HCT116 (cell line): ENCODE measurements around the gene NF1. TPM values are rescaled to one million over a fixed set of nuclear protein-coding genes. Genes with fewer than 3 reads are reported as not detected.

Experiments
- ATAC-seq: fragments of 200-7000 bp; cut with Tn5 transposase; 2 replicates; pipeline ENCODE4 v1.9.1; 2020; ENCODE audit warnings: mild to moderate bottlenecking, moderate library complexity
- BruUV-seq: library from RNA; stranded (reverse); fragments of 400-500 nt; replicated peaks from 2 replicates; lab custom pipeline; 2021; lab: Mats Ljungman, UMichigan
- CTCF ChIA-PET: fragments of 300-600 bp; sonication (Branson Sonifier 250); formaldehyde crosslinking; loops from one replicate; lab custom pipeline; 2021; ENCODE audit warnings: antibody characterized with exemption; lab: Charles Lee
- POLR2A ChIA-PET: fragments of 300-600, 350-600 bp; sonication (Branson Sonifier 250); formaldehyde crosslinking; loops from one replicate; lab custom pipeline; 2021; ENCODE audit warnings: antibody characterized with exemption; lab: Charles Lee
- RAD21 ChIA-PET, 2 experiments: fragments of 300-600 bp; sonication (Branson Sonifier 250); formaldehyde crosslinking; loops; one replicate each; lab custom pipeline; 2023; ENCODE audit warnings: low total read pairs in 2 of 2; ENCODE audit not compliant: uncharacterized antibody in 2 of 2, unreplicated experiment in 2 of 2, low non-redundant PET in 1 of 2; lab: Charles Lee
- DNase-seq: peaks from one replicate; pipeline ENCODE4 v3.0.0-alpha.2; 2010; ENCODE audit warnings: low read depth, low spot score
- H2AFZ ChIP-seq: fragments of 200-600 bp; shearing (Covaris generic), sonication (generic); 2 replicates; pipeline ENCODE4 v1.6.1; 2017; ENCODE audit warnings: low read depth, mixed run types, mixed read lengths, antibody characterized with exemption, low read length; ENCODE audit not compliant: poor library complexity, severe bottlenecking
- H3K27ac ChIP-seq: 2 replicates; pipeline ENCODE4 v1.5.1; 2012; ENCODE audit warnings: low read depth, low read length
- H3K27me3 ChIP-seq: fragments of 200-600 bp; sonication (generic); 2 replicates; pipeline ENCODE4 v1.6.1; 2016; ENCODE audit warnings: mixed run types, low read length, mixed read lengths; ENCODE audit not compliant: insufficient read depth
- H3K36me3 ChIP-seq, 2 experiments: fragments of 200-500 bp in 1 of 2; fragments of 200-600 bp in 1 of 2; sonication (Bioruptor generic) in 1 of 2; sonication (generic) in 1 of 2; 2 replicates each; pipeline versions ENCODE4 v1.5.1 to v1.6.1; 2014 to 2016; ENCODE audit warnings: low read length in 2 of 2, inconsistent platforms in 1 of 2, mixed read lengths in 1 of 2, mixed run types in 1 of 2; ENCODE audit not compliant: insufficient read depth in 2 of 2, control insufficient read depth in 1 of 2
- H3K4me1 ChIP-seq, 2 experiments: fragments of 200-600 bp in 1 of 2; sonication (generic) in 1 of 2; 2 replicates each; pipeline versions ENCODE4 v1.5.1 to v1.6.1; 2012 to 2017; ENCODE audit warnings: low read length in 2 of 2, inconsistent platforms in 1 of 2, mild to moderate bottlenecking in 1 of 2, mixed read lengths in 1 of 2, mixed run types in 1 of 2, moderate library complexity in 1 of 2; ENCODE audit not compliant: insufficient read depth in 2 of 2, control insufficient read depth in 1 of 2
- H3K4me2 ChIP-seq: fragments of 200-600 bp; sonication (generic); 2 replicates; pipeline ENCODE4 v1.6.1; 2017; ENCODE audit warnings: mixed run types, low read length, mixed read lengths
- H3K4me3 ChIP-seq, 2 experiments: fragments of 200-600 bp in 1 of 2; sonication (generic) in 1 of 2; replicated peaks in 1 of 2; 2 replicates each; pipeline ENCODE4 v1.5.1; 2011 to 2016; ENCODE audit warnings: low read length in 2 of 2, control low read depth in 1 of 2, low read depth in 1 of 2, mild to moderate bottlenecking in 1 of 2, mixed read lengths in 1 of 2, mixed run types in 1 of 2
- H3K79me2 ChIP-seq: fragments of 200-600 bp; sonication (generic); 2 replicates; pipeline ENCODE4 v1.6.1; 2017; ENCODE audit warnings: mild to moderate bottlenecking, mixed run types, low read length, moderate library complexity, mixed read lengths; ENCODE audit not compliant: insufficient read depth
- H3K9ac ChIP-seq: fragments of 200-600 bp; sonication (generic); 2 replicates; pipeline ENCODE4 v1.6.1; 2016; ENCODE audit warnings: low read length, mixed read lengths
- H3K9me2 ChIP-seq: fragments of 200-600 bp; sonication (generic), shearing (Covaris generic); 2 replicates; pipeline ENCODE4 v1.6.1; 2017; ENCODE audit warnings: mixed run types, mild to moderate bottlenecking, moderate library complexity; ENCODE audit not compliant: insufficient read depth
- H3K9me3 ChIP-seq, 2 experiments: fragments of 200-500 bp in 1 of 2; fragments of 200-600 bp in 1 of 2; sonication (Bioruptor generic) in 1 of 2; sonication (generic) in 1 of 2; 2 replicates each; pipeline ENCODE4 v1.6.1; 2014 to 2017; ENCODE audit warnings: low read length in 2 of 2, mixed read lengths in 2 of 2, inconsistent platforms in 1 of 2, low read depth in 1 of 2, mild to moderate bottlenecking in 1 of 2, mixed run types in 1 of 2, moderate library complexity in 1 of 2; ENCODE audit not compliant: control insufficient read depth in 1 of 2, insufficient read depth in 1 of 2
- H4K20me1 ChIP-seq: fragments of 200-600 bp; sonication (generic), shearing (Covaris generic); 2 replicates; pipeline ENCODE4 v1.6.1; 2017; ENCODE audit warnings: mixed run types, mild to moderate bottlenecking, moderate library complexity; ENCODE audit not compliant: insufficient read depth
- CEBPB ChIP-seq: IDR thresholded peaks from 2 replicates; pipeline ENCODE4 v1.6.1; 2012; ENCODE audit warnings: low read depth
- EGR1 ChIP-seq: IDR thresholded peaks from 2 replicates; pipeline ENCODE4 v1.6.1; 2012; ENCODE audit warnings: low read depth
- ELF1 ChIP-seq: IDR thresholded peaks from 2 replicates; pipeline ENCODE4 v1.6.1; 2012; ENCODE audit warnings: low read depth, borderline replicate concordance
- EZH2 ChIP-seq: fragments of 200-600 bp; sonication (generic); IDR thresholded peaks from 2 replicates; pipeline ENCODE4 v1.6.1; 2017; ENCODE audit warnings: antibody characterized with exemption, mixed run types
- JUND ChIP-seq: IDR thresholded peaks from 2 replicates; pipeline ENCODE4 v1.6.1; 2012
- POLR2A ChIP-seq: IDR thresholded peaks from 2 replicates; pipeline ENCODE4 v1.7.0; 2011; ENCODE audit warnings: borderline replicate concordance; ENCODE audit not compliant: insufficient read depth, insufficient read length; ENCODE audit errors: extremely low read depth
- RAD21 ChIP-seq: IDR thresholded peaks from 2 replicates; pipeline ENCODE4 v1.6.1; 2012; ENCODE audit warnings: low read depth, mild to moderate bottlenecking
- REST ChIP-seq: IDR thresholded peaks from 2 replicates; pipeline ENCODE4 v1.6.1; 2012; ENCODE audit warnings: low read depth
- SIN3A ChIP-seq: IDR thresholded peaks from 2 replicates; pipeline ENCODE4 v1.6.1; 2012; ENCODE audit warnings: low read depth
- SP1 ChIP-seq: IDR thresholded peaks from 2 replicates; pipeline ENCODE4 v1.6.1; 2012; ENCODE audit warnings: low read depth
- SRF ChIP-seq: IDR thresholded peaks from 2 replicates; pipeline ENCODE4 v1.6.1; 2012; ENCODE audit warnings: low read depth
- TCF7L2 ChIP-seq: IDR thresholded peaks from 2 replicates; pipeline ENCODE4 v1.7.0; 2011; ENCODE audit warnings: borderline replicate concordance, inconsistent platforms; ENCODE audit not compliant: insufficient read depth, insufficient read length; ENCODE audit errors: extremely low read depth
- ZBTB33 ChIP-seq: IDR thresholded peaks from 2 replicates; pipeline ENCODE4 v1.6.1; 2011; ENCODE audit warnings: mild to moderate bottlenecking, low read length, moderate library complexity; ENCODE audit not compliant: insufficient replicate concordance; ENCODE audit errors: extremely low read depth
- ZFX ChIP-seq: fragments of 450-650 bp; IDR thresholded peaks from 2 replicates; pipeline ENCODE4 v1.6.1; 2017
- ZNF274 ChIP-seq: fragments of 200-500 bp; sonication (Bioruptor generic); IDR thresholded peaks from 2 replicates; pipeline ENCODE4 v1.6.1; 2014; ENCODE audit warnings: mild to moderate bottlenecking, low read depth, low read length, inconsistent platforms
- intact Hi-C: fragments of 100-400 bp; cut with micrococcal nuclease; formaldehyde crosslinking; loops from 2 replicates; pipeline ENCODE4 v1.10.0; 2022
- total RNA-seq: library from RNA; stranded (reverse); gene quantifications from one replicate; pipeline ENCODE4 v1.2.1, GENCODE V29; 2021; ENCODE audit not compliant: unreplicated experiment
- TF ChIP-seq, protein P1 (sequence below): IDR thresholded peaks from 2 replicates; pipeline ENCODE4 v1.6.1; 2012

Gene NF1
- total RNA-seq, 1 experiment from 2014 or later = 20.8 TPM

GRCh38 chr17:31390426-31390747 lies 295.6 kb downstream of the NF1 start:
- H3K36me3 ChIP-seq = no peaks in the 10 kb centered on the region
- no peak overlapping the region for H2AFZ ChIP-seq
- TF ChIP-seq POLR2A = no peak
- ChIA-PET CTCF (interaction anchor here (1.0 to 1.6 kb wide), 3 partner anchors 11 to 127 kb away, joined by 3 to 16 read pairs (median 4); no protein-coding TSS in a partner anchor), RAD21 (no interaction called here), POLR2A (interaction anchor here (1.3 kb wide), 1 partner anchor 127 kb away, joined by 3 read pairs; no protein-coding TSS in a partner anchor)
- no peaks in the 10 kb centered on the region for H3K4me1 ChIP-seq
- DNase-seq (no peak), ATAC-seq (no peak)
- H3K9me3 ChIP-seq = no peaks in the 10 kb centered on the region
- H3K27me3 ChIP-seq = no peaks in the 10 kb centered on the region
- H4K20me1 ChIP-seq = no peaks in the 10 kb centered on the region
- BruUV-seq = no TSS peak
- H3K4me3 ChIP-seq = no peak overlapping the region
- H3K79me2 ChIP-seq = no peaks in the 10 kb centered on the region
- no peak overlapping the region for H3K4me2 ChIP-seq
- no peak overlapping the region for H3K27ac ChIP-seq
- intact Hi-C loops = no loop called here
- H3K9me2 ChIP-seq = no peaks in the 10 kb centered on the region
- no peak overlapping the region for H3K9ac ChIP-seq

DNA sequence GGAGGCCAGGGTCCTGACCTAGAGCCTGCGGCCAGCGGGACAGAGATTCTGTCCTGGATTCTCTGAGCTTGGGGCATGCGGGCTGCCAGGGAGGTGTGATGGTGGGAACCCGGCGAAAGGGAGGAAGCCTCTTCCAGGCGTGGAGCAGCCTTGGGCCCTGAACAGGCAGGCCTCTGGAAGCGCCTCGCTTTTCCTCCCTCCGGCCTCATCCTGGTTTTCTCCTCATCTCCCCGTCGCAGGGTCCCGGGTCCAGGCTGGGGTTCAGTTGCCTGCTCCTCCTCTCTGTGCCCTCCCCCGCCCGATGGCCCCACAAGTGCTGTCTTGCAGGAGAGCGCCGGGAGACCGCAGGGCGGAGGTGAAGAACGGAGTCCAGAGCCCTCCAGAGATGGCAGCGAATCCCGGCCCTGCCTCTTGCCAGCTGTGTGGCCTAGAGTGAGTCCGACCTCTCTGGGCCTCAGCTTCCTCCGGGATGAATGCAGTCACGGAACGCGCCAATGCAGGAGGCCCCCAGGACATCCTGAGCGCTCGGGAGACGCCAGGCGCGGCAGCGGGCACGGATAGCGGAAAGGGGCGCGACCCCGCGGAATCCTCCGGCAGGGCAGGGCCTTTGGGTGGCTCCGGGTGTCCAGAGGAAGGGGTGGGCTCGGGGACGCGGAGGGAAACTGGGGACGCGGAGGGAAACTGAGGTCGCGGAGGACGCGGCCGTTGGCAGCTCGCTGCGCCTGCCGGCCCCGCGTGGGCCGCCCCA lies 296.1 kb downstream of the NF1 start:
- Histone ChIP-seq H3K27me3 (no peaks in the 10 kb centered on the region), H3K36me3 (no peaks in the 10 kb centered on the region), H3K79me2 (no peaks in the 10 kb centered on the region), H3K4me2 (no peak overlapping the region), H2AFZ (no peak overlapping the region), H4K20me1 (no peaks in the 10 kb centered on the region), H3K27ac (no peak overlapping the region), H3K4me1 (no peaks in the 10 kb centered on the region), H3K9me3 (no peaks in the 10 kb centered on the region), H3K9ac (no peak overlapping the region), H3K9me2 (no peaks in the 10 kb centered on the region), H3K4me3 (no peak overlapping the region)
- ATAC-seq = no peak
- ChIA-PET RAD21 (no interaction called here), CTCF (no interaction called here), POLR2A (no interaction called here)
- no TSS peak for BruUV-seq
- intact Hi-C loops = no loop called here
- DNase-seq = no peak
- TF ChIP-seq EZH2 (no peak), ELF1 (no peak), JUND (no peak), TCF7L2 (no peak), SIN3A (no peak), CEBPB (no peak), ZNF274 (no peak), SP1 (no peak), ZFX (no peak), RAD21 (no peak), EGR1 (no peak), ZBTB33 (no peak), SRF (no peak), REST (no peak)
- TF ChIP-seq, protein P1, sequence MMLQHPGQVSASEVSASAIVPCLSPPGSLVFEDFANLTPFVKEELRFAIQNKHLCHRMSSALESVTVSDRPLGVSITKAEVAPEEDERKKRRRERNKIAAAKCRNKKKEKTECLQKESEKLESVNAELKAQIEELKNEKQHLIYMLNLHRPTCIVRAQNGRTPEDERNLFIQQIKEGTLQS = no peak
